GM12801 (cell line): ENCODE results near the gene TEC.

Source experiments
- CTCF ChIP-seq: IDR thresholded peaks from one replicate; pipeline ENCODE4 v1.5.1; 2011; ENCODE audit warnings: control low read depth; ENCODE audit not compliant: insufficient read length; ENCODE audit errors: extremely low read depth

Gene TEC

GRCh38 chr4:48093991-48094416, 175.6 kb downstream of the TEC start:
- TF ChIP-seq CTCF, result no peak

- no peak for TF ChIP-seq CTCF
These were observed 179.0 kb downstream of the TEC start for GRCh38 chr4:48090621-48091020.

GRCh38 chr4:48085821-48086589, 183.6 kb downstream of the TEC start:
- TF ChIP-seq CTCF, result no peak
